Measurements from ENCODE around the gene IL1RL2. TPM values are rescaled to one million over a fixed set of nuclear protein-coding genes. Genes with fewer than 3 reads are reported as not detected.

Gene IL1RL2
- 0.47 TPM for total RNA-seq

DNA sequence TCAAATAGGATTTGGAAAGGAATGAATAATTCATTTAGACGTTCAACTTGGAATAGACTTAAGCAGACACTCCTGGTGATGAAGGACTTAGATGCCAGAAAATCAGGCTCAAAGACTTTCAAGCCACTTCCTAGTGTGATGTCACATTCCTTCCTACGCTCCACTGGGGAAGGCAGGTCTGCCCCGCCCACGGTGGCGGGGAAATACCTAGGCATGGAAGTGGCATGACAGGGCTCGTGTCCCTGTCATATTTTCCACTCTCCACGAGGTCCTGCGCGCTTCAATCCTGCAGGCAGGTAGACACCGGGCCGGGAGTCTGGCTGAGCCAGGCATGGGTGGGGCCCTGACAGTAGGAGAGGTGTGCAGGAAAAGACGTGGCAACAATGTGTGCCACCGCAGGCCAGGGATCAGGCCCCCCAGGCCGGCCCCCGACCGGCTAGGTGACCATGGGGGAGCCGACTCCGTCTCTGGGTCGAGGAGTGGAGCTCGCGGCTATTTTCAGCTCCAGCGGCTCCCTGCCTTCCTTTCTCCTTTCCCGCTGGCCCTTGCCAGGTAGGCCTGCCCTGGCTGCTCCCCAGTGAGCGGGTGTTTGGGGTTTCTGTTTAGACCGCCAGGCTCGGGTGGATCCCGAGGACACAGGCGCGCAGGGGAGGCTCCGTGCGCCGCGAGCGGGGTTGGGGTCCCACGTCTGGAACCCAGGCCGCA is at the start of gene IL1RL2:
Gene IL1RL2 (plus strand): TSS at position 233 of the 705 bp plus-strand sequence. CDS start 845 bp downstream, outside the sequence.
- DNase-seq: no peak

DNA sequence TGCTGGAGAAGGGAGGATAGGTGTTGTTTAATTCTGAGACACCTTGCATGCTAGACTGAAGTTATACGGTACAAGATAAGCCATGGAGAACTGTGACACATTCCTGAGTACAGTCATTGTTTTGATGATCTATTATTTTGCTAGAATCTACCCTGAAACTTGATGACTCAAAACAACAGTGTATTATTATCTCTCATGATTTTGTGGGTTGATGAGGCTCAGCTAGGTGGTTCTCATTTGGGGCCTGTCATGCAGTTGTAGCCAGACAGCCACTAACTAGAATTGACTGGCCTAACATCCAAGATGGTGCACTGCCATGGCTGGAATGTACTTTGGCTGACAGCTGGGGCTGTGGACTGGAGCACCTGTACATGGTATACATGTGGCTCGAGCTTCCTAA is 49.7 kb upstream of the IL1RL2 start:
- no peak for DNase-seq

DNA sequence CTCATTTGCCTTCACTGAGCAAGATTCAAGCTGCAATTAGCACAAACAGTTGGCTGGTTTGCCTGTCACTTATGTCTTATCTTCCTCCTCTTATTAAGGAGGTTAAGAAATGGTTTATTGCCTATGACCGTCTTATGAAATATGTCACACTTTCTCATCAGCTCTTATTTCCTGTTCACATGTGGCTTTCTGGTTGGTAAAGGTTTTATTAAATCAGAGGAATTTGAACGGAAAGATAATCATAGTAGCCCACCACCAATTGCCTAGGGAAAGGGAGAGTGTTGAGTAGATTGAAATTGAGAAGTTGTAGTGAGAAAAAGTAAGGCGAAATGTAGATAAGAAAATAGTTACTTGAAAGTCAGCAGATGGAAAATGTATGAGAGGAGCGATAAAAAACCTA is 48.5 kb upstream of the IL1RL2 start:
- DNase-seq: no peak

DNA sequence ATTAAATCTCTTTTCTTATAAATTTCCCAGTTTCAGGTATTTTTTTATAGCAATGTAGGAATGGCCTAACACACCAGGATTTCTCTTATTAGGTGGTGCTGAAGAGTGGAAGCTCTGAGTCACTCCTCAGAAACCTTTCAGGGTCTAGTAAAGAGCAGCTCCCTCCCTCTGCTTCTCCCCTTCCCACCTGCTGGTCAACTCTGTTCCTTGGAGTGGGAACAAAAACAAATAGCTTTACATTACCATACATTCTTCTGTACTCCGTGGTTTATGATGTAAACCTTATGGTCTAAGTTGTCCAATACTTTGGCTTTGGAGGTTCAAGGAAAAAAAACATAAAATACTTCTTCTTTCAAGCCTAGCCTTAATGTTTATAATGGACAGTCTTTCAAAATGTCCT is 47.0 kb upstream of the IL1RL2 start:
- DNase-seq: no peak

DNA sequence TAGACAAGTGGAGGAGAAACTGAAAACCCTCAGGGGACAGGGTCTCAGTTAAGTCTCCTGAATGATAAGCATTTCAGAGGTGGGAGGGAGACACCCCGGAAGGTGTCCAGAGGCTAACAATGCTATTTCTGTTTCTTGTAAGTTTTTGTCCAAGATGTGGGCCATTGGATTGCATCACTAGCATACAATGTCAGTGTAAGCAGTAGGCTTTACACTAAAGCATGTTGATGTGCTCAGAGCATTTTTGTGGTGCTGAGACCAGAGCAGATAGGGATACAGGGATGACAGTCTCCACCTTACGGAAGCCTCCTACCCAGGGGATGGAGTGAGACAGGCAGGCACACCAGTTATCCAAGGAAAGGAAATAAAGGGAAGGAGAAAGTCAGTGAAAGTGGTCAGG is 46.4 kb upstream of the IL1RL2 start:
- DNase-seq: no peak

DNA sequence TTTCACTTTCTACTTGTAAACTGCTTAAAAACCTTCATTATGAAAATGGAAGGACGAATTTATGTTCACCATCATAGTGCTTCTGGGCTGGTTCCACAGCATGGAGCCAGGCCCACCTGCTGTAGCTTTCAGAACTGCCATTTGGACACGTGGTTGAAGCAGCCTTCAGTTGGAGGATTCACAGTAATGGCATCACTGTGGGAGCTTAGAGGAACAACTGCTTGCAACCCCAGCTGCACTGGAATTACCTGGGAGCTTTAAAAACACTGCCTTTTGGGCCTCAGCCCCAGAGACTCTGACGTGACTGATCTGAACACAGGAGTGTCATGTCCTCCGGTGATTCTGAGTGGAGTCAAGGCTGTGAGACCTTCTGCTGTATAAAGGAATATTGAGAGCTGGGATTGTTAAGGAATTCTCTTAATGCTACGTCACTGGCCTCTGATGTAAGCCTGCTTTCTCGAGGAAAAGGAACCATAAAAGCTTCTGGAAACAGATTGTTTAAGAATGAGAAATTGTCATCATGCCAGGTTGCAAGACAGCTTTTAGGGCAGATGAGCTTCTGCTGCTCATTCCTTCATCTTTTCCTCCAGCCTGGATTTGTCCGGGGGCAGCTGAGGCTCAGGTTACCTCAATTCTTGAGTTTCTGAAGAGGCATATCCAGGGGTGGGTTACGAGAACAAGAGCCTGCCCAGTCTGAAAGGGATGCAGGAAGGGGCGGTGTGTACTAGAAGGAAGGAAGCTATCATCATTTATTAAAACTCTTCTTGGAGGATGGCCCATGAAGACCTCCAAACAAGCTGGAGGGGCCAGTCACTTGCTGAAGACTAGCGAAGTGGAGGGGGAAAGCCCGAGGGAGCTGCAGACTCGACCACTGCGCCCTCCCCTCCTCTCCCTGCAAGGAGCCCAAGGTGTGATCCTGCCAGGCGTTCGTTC is 45.5 kb upstream of the IL1RL2 start:
- no peak for DNase-seq

DNA sequence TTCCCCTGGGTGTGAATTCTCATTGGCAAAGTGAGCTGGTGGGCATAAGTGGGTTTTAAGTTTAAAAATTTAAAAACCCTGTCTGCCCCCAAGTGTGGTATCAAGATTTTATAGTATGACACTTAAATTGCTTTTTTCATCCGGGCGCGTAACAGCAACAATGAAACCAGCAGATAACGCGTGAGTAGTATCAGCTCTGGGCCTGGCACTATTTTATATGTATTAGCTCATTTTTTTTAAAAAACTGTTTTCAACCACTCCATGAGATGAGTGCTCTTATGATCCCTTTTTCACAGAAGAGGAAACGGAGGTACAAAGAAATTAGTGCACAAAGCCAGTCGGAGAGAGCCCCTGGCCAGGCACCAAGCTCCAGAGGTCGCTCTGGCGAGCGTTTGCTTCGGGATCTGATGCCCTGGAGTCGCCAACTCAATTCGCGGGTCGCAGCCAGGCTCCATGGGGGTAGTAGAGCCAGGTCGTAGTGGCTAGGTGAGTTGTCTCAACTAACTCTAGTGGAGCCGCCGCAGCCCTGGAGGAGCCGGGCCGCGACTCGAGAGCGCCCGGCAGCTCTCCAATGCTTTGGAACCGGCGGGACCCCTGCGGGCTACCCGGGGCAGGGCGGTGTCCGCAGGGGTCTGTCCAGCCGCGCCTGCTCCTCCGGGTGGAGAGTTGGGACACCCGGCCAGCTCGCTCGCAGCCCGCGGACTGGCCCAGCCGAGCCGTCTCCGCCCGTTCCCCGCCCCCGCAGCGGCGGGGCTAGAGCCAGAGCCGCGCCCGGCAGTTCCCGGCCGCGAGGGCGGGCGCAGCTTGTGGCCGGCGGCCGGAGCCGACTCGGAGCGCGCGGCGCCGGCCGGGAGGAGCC is 44.6 kb upstream of the IL1RL2 start, which contains the start of gene IL1R1:
Gene IL1R1 (plus strand): TSS at position 777 of the 859 bp plus-strand sequence. CDS start 14,979 bp downstream, outside the sequence.
- DNase-seq: no peak

DNA sequence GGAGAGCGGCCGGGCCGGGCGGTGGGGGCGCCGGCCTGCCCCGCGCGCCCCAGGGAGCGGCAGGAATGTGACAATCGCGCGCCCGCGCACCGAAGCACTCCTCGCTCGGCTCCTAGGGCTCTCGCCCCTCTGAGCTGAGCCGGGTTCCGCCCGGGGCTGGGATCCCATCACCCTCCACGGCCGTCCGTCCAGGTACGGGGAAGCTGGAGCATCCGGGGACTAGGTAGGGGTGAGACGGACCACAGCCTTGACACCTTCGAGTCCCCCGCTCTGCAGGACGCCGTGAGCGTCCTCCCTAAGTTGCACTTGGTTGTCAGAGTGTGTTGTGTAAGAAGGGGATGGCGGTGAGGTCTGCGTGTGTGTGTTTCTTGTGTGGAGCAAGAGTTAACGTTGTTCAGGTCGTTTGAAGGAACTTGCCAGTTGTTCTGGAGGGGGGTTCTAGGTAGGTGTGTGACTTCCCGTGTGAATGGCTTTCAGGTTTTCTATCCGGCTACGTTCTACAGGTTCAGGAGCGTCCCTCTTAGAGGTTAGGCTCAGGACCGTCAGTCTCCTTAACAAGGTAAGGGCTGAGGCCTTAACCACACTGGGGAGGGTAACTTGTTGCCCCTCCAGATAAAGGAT is 43.9 kb upstream of the IL1RL2 start:
- DNase-seq: no peak

DNA sequence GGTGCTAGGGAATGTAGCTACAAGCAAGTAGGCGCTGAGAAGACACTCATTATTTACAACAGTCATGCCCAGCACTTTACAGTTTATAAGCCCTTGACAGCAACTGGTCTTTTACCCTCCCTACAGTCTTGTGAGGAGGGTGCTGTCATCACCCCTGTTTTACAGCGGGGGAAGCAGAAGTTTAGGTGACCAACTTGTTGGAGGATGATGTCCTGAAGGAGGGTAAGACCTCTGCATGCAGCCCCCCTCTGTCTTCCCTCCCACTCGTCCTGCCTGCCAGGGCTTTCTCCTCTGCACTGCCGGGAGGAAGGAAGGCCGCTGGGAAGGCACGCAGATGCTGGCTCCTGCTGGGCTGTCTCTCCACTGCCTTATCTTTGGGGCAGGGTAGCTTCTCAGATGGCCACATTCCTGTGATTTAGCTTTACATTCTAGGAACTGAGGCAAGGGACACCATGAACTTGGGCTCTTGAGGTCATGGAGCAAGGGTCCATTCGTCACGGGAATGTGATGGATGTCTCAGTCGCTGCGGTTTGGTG is 43.3 kb upstream of the IL1RL2 start:
- DNase-seq: no peak

DNA sequence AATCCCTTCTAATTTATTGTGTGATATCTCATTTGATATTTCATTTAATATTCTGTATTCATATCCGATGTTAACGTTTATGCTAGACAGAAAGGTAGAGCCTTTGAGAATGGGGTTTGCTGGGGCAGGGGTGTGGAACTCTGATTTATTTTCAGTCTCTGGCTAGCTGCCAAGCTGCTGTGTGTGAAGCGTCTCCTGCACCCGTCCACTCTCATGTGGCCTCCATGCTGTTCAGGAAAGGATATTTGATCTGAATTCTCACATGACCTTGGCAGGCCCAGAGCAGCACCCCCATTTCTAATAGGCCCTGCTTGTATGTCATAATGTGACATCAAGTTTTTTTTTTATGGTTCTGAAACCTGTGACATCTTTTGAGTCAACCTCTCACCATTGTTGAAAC is 42.7 kb upstream of the IL1RL2 start:
- no peak for DNase-seq

DNA sequence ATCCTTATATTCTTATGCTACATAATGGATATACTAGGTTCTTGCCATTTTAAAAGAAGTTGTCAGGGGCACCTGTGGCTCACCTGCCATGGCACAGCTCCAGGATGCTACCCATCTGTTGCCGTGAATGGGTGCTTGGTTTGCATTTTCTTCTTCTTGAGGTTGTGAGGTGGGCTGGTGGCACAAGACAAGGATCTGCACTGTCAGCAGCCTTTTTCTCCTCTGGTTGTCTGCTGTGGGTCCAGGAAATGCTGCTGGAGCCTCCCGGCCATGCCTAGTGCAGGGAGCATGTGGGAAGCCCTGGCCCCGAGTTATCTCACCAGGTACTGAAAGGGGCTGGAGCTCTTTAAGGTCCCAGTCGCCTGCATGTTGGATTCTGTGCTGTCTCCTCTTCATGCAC is 41.7 kb upstream of the IL1RL2 start:
- no peak for DNase-seq

DNA sequence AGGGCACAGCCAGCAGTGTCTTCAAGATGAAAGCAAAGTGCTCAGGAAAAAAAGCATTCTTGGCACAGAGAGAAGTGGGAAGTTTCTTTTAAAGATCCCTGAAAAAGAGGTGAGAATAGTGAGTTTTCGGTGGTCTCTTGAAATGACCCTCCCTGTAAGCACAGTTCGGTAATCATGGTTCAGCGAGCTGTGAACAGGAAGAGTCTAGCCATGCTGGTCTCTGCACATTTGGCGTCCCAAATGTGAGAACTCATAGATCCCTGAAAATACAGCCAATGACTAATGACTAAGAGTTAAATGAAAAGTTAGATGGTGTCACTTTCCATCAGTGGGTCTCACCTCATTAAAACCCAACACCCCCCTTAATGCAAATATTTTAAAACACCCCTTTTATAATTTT is 40.9 kb upstream of the IL1RL2 start:
- no peak for DNase-seq

DNA sequence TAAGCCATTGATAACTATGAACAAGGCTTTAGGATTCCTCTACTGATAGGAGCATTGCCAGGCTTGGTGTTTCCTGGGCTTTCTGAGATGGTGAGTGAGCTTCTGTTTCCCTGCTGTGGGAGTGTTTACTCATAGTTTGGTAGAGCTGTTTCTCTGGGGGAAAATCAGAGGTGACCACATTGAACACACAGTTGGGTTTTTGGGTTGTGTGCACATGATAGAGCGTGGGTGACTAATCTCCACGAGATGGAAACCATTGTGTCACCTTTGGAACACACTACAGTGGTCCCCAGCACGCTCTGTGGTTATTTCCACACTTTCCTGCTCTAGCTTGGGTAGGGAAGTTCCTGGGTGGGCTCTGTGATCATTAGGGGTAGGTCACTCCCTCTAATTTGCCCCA is 38.9 kb upstream of the IL1RL2 start:
- DNase-seq: no peak

DNA sequence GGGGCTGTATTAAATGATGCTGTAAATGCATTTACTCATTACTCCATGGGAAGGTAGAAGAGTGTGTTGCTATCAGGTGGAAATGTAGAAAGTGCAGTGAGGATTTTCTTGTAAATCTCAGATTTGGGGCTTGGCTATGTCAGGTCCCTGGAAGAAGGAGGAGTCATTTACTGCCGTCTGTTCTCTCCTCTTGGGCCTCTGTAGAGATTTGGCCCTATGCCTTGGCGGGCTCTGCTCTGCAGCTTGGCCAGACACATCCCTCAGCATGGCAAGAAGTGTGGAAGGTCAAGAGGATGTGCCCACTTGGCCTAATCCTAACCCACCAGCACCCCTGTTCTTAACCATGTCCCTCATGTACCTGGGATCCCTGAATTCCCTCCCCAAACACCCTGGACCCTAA is 37.6 kb upstream of the IL1RL2 start:
- DNase-seq: no peak

DNA sequence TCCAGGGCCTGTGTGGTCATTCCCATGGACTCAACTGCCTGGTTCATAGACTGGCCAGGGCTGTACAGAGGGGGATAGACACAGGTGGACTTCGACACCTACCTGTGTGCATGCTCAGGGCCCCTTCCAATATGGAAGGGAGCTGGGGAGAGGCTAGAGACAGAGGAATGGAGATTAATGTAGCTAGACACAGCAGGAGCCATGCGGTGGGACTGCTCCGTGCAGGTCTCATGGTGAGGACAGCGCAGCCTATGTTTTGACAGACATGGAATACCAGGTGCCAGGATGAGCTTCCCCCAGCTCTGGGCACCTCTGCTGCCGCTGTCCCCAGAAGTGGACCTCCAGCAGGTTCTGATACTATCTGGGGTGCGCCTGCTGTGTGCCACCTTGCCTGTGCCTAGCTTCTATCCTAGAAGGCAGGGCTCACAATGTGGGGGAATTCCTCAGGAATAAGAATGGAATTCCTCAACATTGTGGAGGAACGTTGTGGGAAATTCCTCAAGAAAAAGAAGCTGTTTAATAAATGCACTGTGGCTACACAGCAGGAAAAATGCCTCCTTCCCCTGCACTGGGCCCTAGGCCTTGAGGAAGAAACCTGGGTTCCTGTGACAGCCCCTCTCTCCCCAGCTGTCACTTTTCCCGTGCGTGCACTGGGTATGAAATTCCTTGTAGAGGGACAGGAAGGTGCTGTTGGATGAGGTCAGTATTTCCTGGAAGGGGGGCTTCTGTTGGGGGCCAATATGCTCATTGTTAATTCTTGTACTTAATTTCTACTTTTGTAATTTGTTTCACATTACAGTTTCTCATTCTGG is 37.0 kb upstream of the IL1RL2 start:
- no peak for DNase-seq

DNA sequence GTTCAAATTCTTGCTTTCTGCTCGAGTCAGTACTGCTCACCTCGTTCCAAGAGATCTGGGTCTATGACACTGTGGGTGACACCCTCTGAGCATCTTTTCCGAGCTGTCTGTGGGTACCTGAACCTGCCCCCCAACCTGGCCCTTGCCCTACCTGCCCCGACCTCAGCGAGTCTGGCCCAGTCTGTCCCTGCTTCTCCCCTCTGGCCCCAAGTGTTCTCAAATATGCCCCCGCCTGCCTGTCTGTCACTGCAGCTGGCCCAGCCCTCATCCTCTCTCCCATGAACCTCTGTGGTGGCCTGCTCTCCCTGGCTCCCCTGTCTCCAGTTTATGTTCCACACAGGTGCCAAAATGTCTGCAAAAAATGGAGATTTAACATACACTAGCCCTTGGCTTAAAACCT is 32.5 kb upstream of the IL1RL2 start:
- DNase-seq: no peak

DNA sequence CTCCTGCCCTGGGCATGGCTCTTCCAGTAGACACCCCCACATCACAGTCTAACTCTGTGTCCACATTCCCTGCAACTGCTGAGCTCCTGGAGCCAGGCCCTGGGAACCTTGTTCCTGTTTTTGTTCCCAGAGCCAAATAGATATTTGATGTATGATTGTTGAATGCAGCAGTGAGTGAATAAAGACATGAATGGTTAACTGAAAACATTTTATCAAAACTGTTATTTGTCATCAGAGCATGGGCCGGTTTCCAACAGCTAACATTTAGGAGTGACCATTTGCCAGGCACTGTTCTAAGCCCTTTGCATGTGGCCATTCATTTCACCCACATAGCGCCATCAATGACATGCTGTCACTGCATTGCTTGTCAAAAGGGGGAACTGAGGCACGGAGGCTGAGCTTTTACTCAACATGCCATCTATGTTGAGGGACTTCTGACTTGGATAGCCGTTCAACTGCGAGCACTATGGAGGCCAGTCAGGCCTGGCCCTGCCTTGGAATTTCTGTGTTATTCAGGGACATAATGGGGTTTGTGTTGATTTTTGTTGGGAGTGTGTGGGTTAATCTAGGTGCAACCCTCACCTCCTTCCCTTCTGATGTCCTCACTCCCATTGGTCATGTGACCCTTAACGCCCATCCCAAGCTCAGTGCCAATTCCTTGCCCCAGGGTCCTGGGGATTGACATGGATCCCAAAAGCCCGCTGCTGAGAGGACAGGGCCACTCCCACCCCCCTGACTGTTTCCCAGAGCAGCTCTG is 31.7 kb upstream of the IL1RL2 start:
- no peak for DNase-seq

DNA sequence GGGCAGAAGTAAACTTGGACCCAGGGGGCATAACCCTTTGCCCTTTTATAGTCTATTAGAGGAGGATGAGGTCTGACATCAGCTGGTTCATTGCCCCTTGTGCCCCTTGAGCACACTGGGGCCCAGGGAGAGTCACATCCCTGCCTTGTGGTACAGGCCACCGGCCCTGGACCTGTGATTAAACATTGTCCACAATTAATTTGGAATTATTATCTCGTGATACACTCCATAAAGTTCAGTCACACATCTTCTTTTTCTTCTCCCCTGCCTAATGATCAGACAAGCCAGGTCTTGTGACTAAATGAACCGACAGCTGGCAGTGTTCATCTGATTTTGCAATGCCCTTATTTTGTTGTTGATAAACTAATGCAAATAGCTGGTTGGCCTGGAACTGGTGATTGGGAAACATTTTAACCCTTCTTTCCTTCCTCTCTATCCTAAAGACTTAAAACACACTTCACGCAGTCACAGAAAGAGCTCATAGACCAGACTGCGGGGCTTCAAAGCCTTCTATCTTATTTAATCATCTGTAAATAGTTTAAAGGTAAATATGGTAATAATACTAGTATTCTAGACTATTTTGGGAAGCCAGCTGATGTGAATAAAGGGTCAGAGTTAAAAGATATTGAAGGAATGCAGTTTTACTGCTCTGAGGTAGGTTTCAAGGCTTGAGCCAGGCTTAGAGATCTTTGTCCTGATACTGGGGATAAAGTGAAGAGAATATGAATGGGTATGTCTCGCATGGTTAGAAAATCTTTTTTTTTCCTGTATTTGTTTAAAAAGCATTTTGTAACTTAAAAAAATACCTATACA is 30.9 kb upstream of the IL1RL2 start:
- no peak for DNase-seq

All from occipital lobe (tissue), 2 donors.